ENCODE results near the gene HRH2. TPM values are rescaled to one million over a fixed set of nuclear protein-coding genes. Genes with fewer than 3 reads are reported as not detected.

The HRH2 gene
- total RNA-seq, 2 donors from 2014 or later, result 2.5 to 3.2 TPM

DNA sequence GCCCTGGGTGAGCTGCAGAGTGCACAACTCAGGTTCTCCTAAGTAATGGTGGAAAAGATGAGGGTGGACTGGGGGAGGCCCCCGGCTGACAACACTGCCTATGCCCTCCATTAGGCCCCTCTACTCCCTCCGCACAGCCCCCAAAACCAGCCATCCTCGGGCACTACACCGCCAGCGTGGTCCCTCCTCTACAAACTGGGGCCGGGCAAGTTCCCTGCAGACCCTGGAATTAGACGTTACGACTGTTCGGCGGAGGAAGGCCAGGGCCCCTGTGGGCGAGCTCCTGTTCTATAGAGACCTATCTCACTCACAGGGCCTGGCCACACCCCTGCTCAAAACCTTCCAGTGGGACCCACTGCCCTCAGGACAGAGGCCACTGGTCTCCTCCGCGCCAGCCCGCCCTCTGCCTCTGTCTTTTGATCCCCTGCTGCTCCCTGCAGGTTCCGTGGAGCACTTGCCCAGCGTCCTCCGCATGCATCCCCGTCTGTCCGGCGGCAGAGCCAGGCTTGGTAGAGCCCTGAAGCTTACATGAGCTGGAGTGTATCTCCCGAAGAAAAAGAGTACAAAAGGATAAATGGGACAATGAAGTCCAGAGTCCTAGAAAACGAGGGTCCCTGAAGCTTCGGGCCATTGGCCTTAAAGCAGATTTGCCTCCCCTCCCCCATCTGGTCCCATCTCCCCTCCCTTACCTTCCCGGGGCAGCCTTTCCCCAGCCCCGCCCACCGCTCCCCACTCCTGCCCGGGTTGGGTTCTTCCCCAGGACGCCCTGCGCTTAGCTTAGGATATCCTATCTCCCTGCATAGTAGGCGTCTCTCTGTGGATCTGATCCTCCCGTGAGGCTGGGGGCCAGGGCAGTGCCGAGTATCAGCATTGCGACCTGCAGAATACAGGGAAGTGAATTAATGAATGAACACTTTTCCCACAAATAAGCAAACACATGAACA, 71.3 kb downstream of the HRH2 start:
- peaks cover 6 to 7% of the 10 kb centered on the region in 2 donors for H3K4me1 Mint-ChIP-seq (ENCODE audit: low read depth in 2 of 2)
- H3K36me3 Mint-ChIP-seq, result no peaks in the 10 kb centered on the region
- H3K27me3 Mint-ChIP-seq, result peaks cover 27 to 29% of the 10 kb centered on the region in 2 donors
- ATAC-seq, result peak in 1 of 2 donors; percentile 21
- no peak overlapping the region for H3K27ac Mint-ChIP-seq
- no peak for DNase-seq (ENCODE audit: low spot score)
- no peaks in the 10 kb centered on the region for H3K9me3 Mint-ChIP-seq
- no peak overlapping the region for H3K4me3 Mint-ChIP-seq

DNA sequence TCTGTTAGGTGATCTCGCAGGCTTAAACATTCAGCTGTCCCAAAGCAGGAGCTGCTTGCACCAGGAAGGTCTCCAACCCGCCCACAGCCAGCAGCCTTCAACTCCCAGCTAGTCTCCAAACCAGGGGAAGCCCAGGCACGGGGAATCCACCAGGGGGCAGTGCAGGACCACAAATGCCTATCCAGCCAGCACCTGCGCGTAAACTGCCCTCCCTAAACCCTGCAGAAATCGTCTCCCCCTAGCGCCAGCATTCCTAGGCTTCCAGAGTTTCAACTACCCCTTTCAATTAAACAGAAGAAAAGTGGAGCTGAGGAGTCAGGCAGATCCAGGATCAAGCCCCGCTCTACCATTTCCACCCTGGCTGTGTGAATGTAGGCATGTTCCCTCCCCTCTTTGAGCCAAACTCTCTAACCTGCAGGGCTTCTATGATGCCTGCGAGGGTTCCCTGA, 72.0 kb downstream of the HRH2 start:
- H3K9me3 Mint-ChIP-seq, result no peaks in the 10 kb centered on the region
- no peak overlapping the region for H3K27ac Mint-ChIP-seq
- H3K4me3 Mint-ChIP-seq, result no peak overlapping the region
- peak; percentile 84 for DNase-seq (ENCODE audit: low spot score)
- H3K4me1 Mint-ChIP-seq (ENCODE audit: low read depth in 2 of 2), result peaks cover 6 to 7% of the 10 kb centered on the region in 2 donors
- no peaks in the 10 kb centered on the region for H3K36me3 Mint-ChIP-seq
- H3K27me3 Mint-ChIP-seq, result peaks cover 27 to 29% of the 10 kb centered on the region in 2 donors
- ATAC-seq, result peak; percentile 77 to 83

DNA sequence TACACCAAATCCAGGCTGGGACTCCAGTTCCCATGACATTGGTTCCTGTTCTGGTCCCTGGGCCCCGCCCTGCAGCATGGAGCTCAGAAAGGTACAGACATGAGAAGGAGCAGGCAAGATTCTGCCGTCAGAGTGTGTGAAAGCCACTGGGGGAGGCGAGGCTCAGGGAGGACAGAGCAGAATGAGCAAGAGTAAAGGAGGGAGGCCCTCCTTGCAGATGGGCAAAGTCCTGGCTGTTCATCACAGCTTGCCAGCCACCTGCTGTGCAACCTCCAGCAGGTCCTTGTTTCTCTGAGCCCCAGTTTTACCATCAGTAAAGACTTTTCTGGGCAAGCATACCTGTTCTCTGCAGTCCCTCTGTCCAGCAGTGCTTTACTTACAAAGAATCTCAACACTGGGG, 73.3 kb downstream of the HRH2 start:
- Mint-ChIP-seq H3K36me3 (no peaks in the 10 kb centered on the region), H3K27me3 (peaks cover 27 to 30% of the 10 kb centered on the region in 2 donors), H3K4me3 (no peak overlapping the region), H3K9me3 (no peaks in the 10 kb centered on the region), H3K4me1 (ENCODE audit: low read depth in 2 of 2) (peaks cover 6 to 8% of the 10 kb centered on the region in 2 donors), H3K27ac (no peak overlapping the region)
- DNase-seq (ENCODE audit: low spot score) (no peak), ATAC-seq (no peak)

DNA sequence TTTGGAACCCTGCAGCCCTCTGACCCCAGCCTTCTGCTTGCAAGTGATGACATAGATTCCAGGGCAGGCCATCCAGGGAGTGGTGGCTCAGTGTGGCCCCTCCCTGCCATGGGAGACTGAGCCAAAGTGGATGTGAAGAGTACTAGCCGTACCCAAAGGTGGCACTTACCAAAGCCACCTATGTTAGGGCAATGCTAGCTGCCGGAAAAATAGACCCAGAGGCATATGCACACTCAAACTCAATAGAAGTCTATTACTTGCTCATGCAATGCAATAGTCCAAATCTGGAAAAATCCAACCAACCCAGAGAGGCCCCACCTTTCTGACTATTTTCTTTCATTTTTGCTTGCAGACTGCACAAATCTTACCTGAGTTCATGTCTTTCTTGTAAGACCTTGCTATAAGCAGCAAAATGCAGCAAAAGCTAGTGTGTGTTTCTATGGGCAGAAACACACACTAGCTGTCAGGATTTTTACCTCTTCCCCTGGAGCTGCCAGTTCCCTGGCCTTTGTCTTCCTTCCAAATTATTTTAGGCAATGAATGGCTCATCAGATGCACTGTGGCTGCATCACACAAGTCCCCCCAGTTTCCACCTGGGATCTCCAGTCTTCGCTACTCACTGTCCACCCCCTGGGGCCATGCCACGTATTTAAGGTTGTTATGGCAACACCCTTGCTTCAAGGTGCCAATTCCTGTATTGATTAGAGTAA, 74.0 kb downstream of the HRH2 start:
- Mint-ChIP-seq H3K4me3 (no peak overlapping the region), H3K4me1 (ENCODE audit: low read depth in 2 of 2) (peaks cover 6 to 10% of the 10 kb centered on the region in 2 donors), H3K36me3 (no peaks in the 10 kb centered on the region), H3K9me3 (no peaks in the 10 kb centered on the region), H3K27me3 (peaks cover 27 to 33% of the 10 kb centered on the region in 2 donors), H3K27ac (no peak overlapping the region)
- no peak for ATAC-seq
- DNase-seq (ENCODE audit: low spot score), result no peak

DNA sequence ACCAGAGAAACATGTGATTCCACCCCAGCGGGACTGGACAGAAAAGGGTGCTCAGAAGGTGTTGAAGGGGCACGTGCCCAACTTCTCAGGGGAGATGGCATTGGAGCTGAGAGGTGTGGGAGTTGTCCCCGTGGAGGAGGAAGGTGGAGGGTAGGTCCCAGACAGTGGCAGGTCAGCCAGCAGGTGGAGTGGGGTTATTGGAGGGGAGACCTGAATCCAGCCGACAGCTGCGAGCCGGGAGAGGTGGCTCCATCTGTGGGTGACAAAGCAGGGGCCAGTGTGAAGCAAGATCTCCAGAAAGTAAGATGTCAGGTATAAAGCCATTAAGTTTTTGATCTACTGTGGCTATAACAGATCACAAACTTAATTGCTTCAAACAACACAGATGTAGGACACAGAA, 75.1 kb downstream of the HRH2 start:
- Mint-ChIP-seq H3K4me1 (ENCODE audit: low read depth in 2 of 2) (peaks cover 6 to 10% of the 10 kb centered on the region in 2 donors), H3K27ac (no peak overlapping the region), H3K36me3 (no peaks in the 10 kb centered on the region), H3K9me3 (no peaks in the 10 kb centered on the region), H3K4me3 (no peak overlapping the region), H3K27me3 (peaks cover 27 to 37% of the 10 kb centered on the region in 2 donors)
- ATAC-seq (no peak), DNase-seq (ENCODE audit: low spot score) (no peak)

GRCh38 chr5:175734016-175734415, 76.1 kb downstream of the HRH2 start:
- H3K27me3 Mint-ChIP-seq, result peaks cover 29 to 37% of the 10 kb centered on the region in 2 donors
- DNase-seq (ENCODE audit: low spot score) (no peak), ATAC-seq (no peak)
- no peak overlapping the region for H3K27ac Mint-ChIP-seq
- H3K4me1 Mint-ChIP-seq (ENCODE audit: low read depth in 2 of 2), result peaks cover 6 to 10% of the 10 kb centered on the region in 2 donors
- no peaks in the 10 kb centered on the region for H3K36me3 Mint-ChIP-seq
- no peak overlapping the region for H3K4me3 Mint-ChIP-seq
- no peaks in the 10 kb centered on the region for H3K9me3 Mint-ChIP-seq

- peaks cover 30 to 37% of the 10 kb centered on the region in 2 donors for H3K27me3 Mint-ChIP-seq
- peaks cover 5 to 10% of the 10 kb centered on the region in 2 donors for H3K4me1 Mint-ChIP-seq (ENCODE audit: low read depth in 2 of 2)
- no peak for ATAC-seq
- H3K27ac Mint-ChIP-seq, result no peak overlapping the region
- no peaks in the 10 kb centered on the region for H3K9me3 Mint-ChIP-seq
- H3K4me3 Mint-ChIP-seq, result no peak overlapping the region
- no peaks in the 10 kb centered on the region for H3K36me3 Mint-ChIP-seq
- DNase-seq (ENCODE audit: low spot score), result no peak
Observed at GRCh38 chr5:175734501-175734900, 76.6 kb downstream of the HRH2 start.

GRCh38 chr5:175735701-175736100, 77.8 kb downstream of the HRH2 start:
- Mint-ChIP-seq H3K36me3 (no peaks in the 10 kb centered on the region), H3K4me3 (no peak overlapping the region), H3K27ac (no peak overlapping the region), H3K9me3 (no peaks in the 10 kb centered on the region), H3K27me3 (peaks cover 34% of the 10 kb centered on the region in 2 donors), H3K4me1 (ENCODE audit: low read depth in 2 of 2) (peaks cover 0 to 3% of the 10 kb centered on the region in 2 donors)
- DNase-seq (ENCODE audit: low spot score) (no peak), ATAC-seq (no peak)

- Mint-ChIP-seq H3K27ac (no peak overlapping the region), H3K4me3 (no peak overlapping the region), H3K9me3 (no peaks in the 10 kb centered on the region), H3K4me1 (ENCODE audit: low read depth in 2 of 2) (peaks cover 0 to 3% of the 10 kb centered on the region in 2 donors), H3K27me3 (peaks cover 34 to 38% of the 10 kb centered on the region in 2 donors), H3K36me3 (no peaks in the 10 kb centered on the region)
- ATAC-seq (no peak), DNase-seq (ENCODE audit: low spot score) (no peak)
Observed at GRCh38 chr5:175736652-175737051, 78.8 kb downstream of the HRH2 start.

- Mint-ChIP-seq H3K36me3 (no peaks in the 10 kb centered on the region), H3K27ac (no peak overlapping the region), H3K4me1 (ENCODE audit: low read depth in 2 of 2) (peaks cover 0 to 3% of the 10 kb centered on the region in 2 donors), H3K4me3 (no peak overlapping the region), H3K27me3 (peaks cover 30 to 40% of the 10 kb centered on the region in 2 donors), H3K9me3 (no peaks in the 10 kb centered on the region)
- DNase-seq (ENCODE audit: low spot score) (no peak), ATAC-seq (no peak)
Observed at GRCh38 chr5:175737481-175737880, 79.6 kb downstream of the HRH2 start.

GRCh38 chr5:175738126-175738525, 80.3 kb downstream of the HRH2 start:
- Mint-ChIP-seq H3K27me3 (peaks cover 29 to 41% of the 10 kb centered on the region in 2 donors), H3K9me3 (no peaks in the 10 kb centered on the region)

GRCh38 chr5:175738602-175739133, 80.8 kb downstream of the HRH2 start:
- DNase-seq (ENCODE audit: low spot score), result no peak
- peaks cover 0 to 3% of the 10 kb centered on the region in 2 donors for H3K4me1 Mint-ChIP-seq (ENCODE audit: low read depth in 2 of 2)
- H3K27me3 Mint-ChIP-seq, result peaks cover 26 to 41% of the 10 kb centered on the region in 2 donors

More at GRCh38 chr5:175738126-175738525, 80.3 kb downstream of the HRH2 start:
- no peak overlapping the region for H3K4me3 Mint-ChIP-seq
- H3K36me3 Mint-ChIP-seq, result no peaks in the 10 kb centered on the region
- ATAC-seq (no peak), DNase-seq (ENCODE audit: low spot score) (no peak)
- H3K27ac Mint-ChIP-seq, result no peak overlapping the region
- H3K4me1 Mint-ChIP-seq (ENCODE audit: low read depth in 2 of 2), result peaks cover 0 to 3% of the 10 kb centered on the region in 2 donors

GRCh38 chr5:175740014-175740413, 82.1 kb downstream of the HRH2 start:
- Mint-ChIP-seq H3K9me3 (no peaks in the 10 kb centered on the region), H3K27ac (no peak overlapping the region), H3K27me3 (peaks cover 28 to 45% of the 10 kb centered on the region in 2 donors), H3K4me3 (no peak overlapping the region), H3K36me3 (no peaks in the 10 kb centered on the region), H3K4me1 (ENCODE audit: low read depth in 2 of 2) (peaks cover 0 to 3% of the 10 kb centered on the region in 2 donors)
- ATAC-seq (no peak), DNase-seq (ENCODE audit: low spot score) (no peak)

More at GRCh38 chr5:175738602-175739133, 80.8 kb downstream of the HRH2 start:
- no peaks in the 10 kb centered on the region for H3K9me3 Mint-ChIP-seq
- H3K4me3 Mint-ChIP-seq, result no peak overlapping the region
- no peaks in the 10 kb centered on the region for H3K36me3 Mint-ChIP-seq
- ATAC-seq, result no peak
- no peak overlapping the region for H3K27ac Mint-ChIP-seq
